ENCODE results near the gene EBF3. TPM values are rescaled to one million over a fixed set of nuclear protein-coding genes. Genes with fewer than 3 reads are reported as not detected.

Gene EBF3
- total and polyA plus RNA-seq, 4 donors: 0.13 to 23.3 (median 4.3) TPM

DNA sequence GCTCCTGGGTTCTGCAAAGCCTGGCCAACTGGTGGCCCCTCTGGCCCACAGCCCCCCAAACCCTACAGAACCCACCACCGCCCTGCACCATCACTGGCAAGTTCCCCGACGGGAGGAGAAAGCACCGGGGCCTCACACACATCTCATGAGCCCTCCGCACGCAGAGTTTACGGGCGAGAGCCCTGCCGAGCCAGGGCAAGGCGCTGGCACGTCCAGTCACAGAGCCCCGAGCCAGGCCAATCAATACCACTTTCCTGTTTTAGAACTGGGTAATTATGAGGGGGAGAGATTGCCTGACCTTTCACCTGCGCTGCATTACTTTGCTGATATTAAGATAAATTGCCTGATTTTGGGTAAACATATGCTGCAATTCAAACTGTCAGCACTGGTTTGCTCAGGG, 113.3 kb downstream of the EBF3 start:
- intact Hi-C loops (cut with DNase I): no loop called here
- WGBS, 2 donors: 61 to 71% methylated on average over 13 of the region's 13 CpGs
- DNase-seq (peak in 1 of 2 donors; percentile 60), ATAC-seq (ENCODE audit: low FRiP score) (no peak)
- H3K36me3 ChIP-seq (ENCODE audit: control insufficient read depth in 1 of 2, insufficient read depth in 2 of 2, low read length in 1 of 2): no peaks in the 10 kb centered on the region
- H3K27me3 ChIP-seq (ENCODE audit: control insufficient read depth in 1 of 2, insufficient read depth in 2 of 2, low read length in 1 of 2): peaks cover 1 to 4% of the 10 kb centered on the region in 2 donors
- H3K9me3 ChIP-seq (ENCODE audit: control insufficient read depth, low read length): peaks cover under 1% of the 10 kb centered on the region
- no peak overlapping the region for H3K4me3 ChIP-seq (ENCODE audit: low read length in 2 of 2)
- H3K27ac ChIP-seq (ENCODE audit: low read depth in 1 of 2, low read length in 2 of 2): no peak overlapping the region
- no peaks in the 10 kb centered on the region for H3K4me1 ChIP-seq (ENCODE audit: control insufficient read depth in 1 of 2, insufficient read depth in 2 of 2, low read length in 2 of 2)

DNA sequence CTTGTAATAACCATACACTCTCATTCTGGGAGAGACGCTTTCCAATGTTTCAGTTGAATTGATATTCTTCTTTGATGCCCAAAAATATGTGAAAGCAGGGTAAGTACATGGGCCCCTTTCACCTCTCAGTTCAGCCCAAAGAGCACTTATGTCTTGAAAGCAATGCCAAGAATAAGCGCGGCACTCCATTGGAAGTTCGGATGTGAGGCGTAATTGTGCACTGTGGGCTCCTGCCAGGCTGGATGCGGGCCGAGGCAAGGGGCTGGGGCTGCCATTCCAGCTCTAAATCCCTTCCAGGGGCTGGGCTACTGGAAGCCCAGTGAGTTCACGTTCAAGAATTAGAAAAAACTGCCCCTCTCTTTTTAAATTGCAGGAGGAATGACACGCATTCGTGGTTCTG, 113.8 kb downstream of the EBF3 start:
- Histone ChIP-seq H3K9me3 (ENCODE audit: control insufficient read depth, low read length) (no peaks in the 10 kb centered on the region), H3K4me1 (ENCODE audit: control insufficient read depth in 1 of 2, insufficient read depth in 2 of 2, low read length in 2 of 2) (no peaks in the 10 kb centered on the region), H3K27ac (ENCODE audit: low read depth in 1 of 2, low read length in 2 of 2) (no peak overlapping the region), H3K4me3 (ENCODE audit: low read length in 2 of 2) (no peak overlapping the region), H3K27me3 (ENCODE audit: control insufficient read depth in 1 of 2, insufficient read depth in 2 of 2, low read length in 1 of 2) (peaks cover 1 to 4% of the 10 kb centered on the region in 2 donors), H3K36me3 (ENCODE audit: control insufficient read depth in 1 of 2, insufficient read depth in 2 of 2, low read length in 1 of 2) (no peaks in the 10 kb centered on the region)
- DNase-seq (no peak), ATAC-seq (ENCODE audit: low FRiP score) (no peak)
- intact Hi-C loops (cut with DNase I): no loop called here
- whole genome bisulfite sequencing, 2 donors: 83 to 89% methylated on average over 10 of the region's 10 CpGs

DNA sequence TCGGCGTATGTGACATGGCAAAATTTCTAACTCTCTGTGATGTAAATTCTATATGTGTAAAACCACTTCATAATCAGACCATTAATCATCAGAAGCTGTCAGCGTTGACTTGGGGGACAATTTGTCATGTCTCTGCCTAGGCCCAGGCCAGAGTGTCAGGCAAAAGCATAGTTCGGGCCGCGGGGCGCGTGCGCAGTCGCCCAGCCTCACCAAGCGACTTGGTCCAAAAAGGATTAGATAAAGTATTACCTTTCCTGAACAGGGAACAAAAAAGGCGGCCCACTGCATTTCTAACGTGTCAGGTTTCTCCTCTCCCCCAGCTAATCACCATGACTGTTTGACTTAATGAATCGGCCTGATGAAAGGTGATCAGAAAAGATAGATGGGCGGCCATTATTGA, 114.2 kb downstream of the EBF3 start:
- Histone ChIP-seq H3K9me3 (ENCODE audit: control insufficient read depth, low read length) (no peaks in the 10 kb centered on the region), H3K27ac (ENCODE audit: low read depth in 1 of 2, low read length in 2 of 2) (no peak overlapping the region), H3K4me3 (ENCODE audit: low read length in 2 of 2) (no peak overlapping the region), H3K27me3 (ENCODE audit: control insufficient read depth in 1 of 2, insufficient read depth in 2 of 2, low read length in 1 of 2) (peaks cover 1 to 4% of the 10 kb centered on the region in 2 donors), H3K36me3 (ENCODE audit: control insufficient read depth in 1 of 2, insufficient read depth in 2 of 2, low read length in 1 of 2) (no peaks in the 10 kb centered on the region), H3K4me1 (ENCODE audit: control insufficient read depth in 1 of 2, insufficient read depth in 2 of 2, low read length in 2 of 2) (no peaks in the 10 kb centered on the region)
- DNase-seq (peak in 1 of 2 donors; percentile 69), ATAC-seq (ENCODE audit: low FRiP score) (no peak)
- intact Hi-C loops (cut with DNase I): no loop called here
- WGBS, 2 donors: 72 to 84% methylated on average over 15 of the region's 15 CpGs

DNA sequence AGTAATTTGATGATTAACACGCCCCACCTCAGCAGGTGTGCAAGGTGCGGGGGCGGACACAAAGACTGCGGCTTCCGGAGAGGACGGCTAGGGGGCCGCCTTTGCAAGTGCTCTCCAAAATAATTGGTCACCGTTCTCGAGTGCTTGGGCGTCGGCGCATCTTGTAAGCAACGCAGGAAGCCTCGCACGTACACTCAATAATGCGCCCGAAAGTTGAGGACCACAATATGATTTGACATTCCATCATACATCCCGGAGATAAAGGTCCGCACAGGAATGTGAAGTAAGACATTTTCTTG, 114.7 kb downstream of the EBF3 start:
- DNase-seq: no peak
- Histone ChIP-seq H3K4me1 (ENCODE audit: control insufficient read depth in 1 of 2, insufficient read depth in 2 of 2, low read length in 2 of 2) (no peaks in the 10 kb centered on the region), H3K9me3 (ENCODE audit: control insufficient read depth, low read length) (no peaks in the 10 kb centered on the region), H3K36me3 (ENCODE audit: control insufficient read depth in 1 of 2, insufficient read depth in 2 of 2, low read length in 1 of 2) (no peaks in the 10 kb centered on the region), H3K27ac (ENCODE audit: low read depth in 1 of 2, low read length in 2 of 2) (no peak overlapping the region), H3K27me3 (ENCODE audit: control insufficient read depth in 1 of 2, insufficient read depth in 2 of 2, low read length in 1 of 2) (peaks cover 1 to 4% of the 10 kb centered on the region in 2 donors), H3K4me3 (ENCODE audit: low read length in 2 of 2) (no peak overlapping the region)
- 93 to 95% methylated on average over 19 of the region's 19 CpGs for WGBS, 2 donors
- ATAC-seq (ENCODE audit: low FRiP score): no peak
- intact Hi-C loops (cut with DNase I): no loop called here

DNA sequence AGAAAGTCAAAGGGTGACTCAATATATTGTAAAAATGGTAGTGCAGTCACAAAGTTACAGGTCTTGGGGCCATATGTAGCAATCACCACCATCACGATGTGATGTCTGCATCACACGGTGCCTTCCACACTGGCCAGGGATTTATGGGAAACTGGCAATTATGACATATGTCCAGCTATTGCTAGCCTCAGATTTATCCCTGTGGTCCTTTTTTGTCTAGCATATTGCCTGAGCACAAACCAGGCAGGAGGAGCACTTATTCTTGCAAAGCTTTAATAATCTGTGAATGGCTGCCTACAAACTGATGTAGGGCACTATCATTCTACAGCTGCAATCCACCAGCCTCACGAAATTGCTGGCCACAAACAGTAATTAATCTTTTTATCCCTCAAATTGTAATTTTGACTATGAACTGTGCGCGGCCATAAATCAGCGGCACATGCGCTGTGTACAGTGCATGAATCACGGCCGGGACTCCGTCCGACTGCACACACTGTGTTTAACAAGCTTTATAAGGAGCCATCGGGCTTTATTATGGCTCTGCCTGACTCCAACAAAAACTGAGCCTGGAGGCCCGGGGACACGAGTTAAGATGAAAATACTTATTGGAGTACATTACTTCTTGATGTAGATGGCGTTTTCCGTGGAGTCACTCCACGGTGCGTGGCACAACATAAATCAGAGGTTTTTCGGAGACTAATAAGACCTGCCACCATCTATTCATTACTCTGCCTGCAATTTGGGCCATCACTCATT, 115.2 kb downstream of the EBF3 start:
- 73 to 75% methylated on average over 19 of the region's 19 CpGs for WGBS, 2 donors
- DNase-seq (peak in 1 of 2 donors; percentile 65), ATAC-seq (ENCODE audit: low FRiP score) (no peak)
- Histone ChIP-seq H3K4me3 (ENCODE audit: low read length in 2 of 2) (no peak overlapping the region), H3K36me3 (ENCODE audit: control insufficient read depth in 1 of 2, insufficient read depth in 2 of 2, low read length in 1 of 2) (no peaks in the 10 kb centered on the region), H3K9me3 (ENCODE audit: control insufficient read depth, low read length) (no peaks in the 10 kb centered on the region), H3K27me3 (ENCODE audit: control insufficient read depth in 1 of 2, insufficient read depth in 2 of 2, low read length in 1 of 2) (peaks cover 1 to 4% of the 10 kb centered on the region in 2 donors), H3K27ac (ENCODE audit: low read depth in 1 of 2, low read length in 2 of 2) (no peak overlapping the region), H3K4me1 (ENCODE audit: control insufficient read depth in 1 of 2, insufficient read depth in 2 of 2, low read length in 2 of 2) (no peaks in the 10 kb centered on the region)
- intact Hi-C loops (cut with DNase I): no loop called here

DNA sequence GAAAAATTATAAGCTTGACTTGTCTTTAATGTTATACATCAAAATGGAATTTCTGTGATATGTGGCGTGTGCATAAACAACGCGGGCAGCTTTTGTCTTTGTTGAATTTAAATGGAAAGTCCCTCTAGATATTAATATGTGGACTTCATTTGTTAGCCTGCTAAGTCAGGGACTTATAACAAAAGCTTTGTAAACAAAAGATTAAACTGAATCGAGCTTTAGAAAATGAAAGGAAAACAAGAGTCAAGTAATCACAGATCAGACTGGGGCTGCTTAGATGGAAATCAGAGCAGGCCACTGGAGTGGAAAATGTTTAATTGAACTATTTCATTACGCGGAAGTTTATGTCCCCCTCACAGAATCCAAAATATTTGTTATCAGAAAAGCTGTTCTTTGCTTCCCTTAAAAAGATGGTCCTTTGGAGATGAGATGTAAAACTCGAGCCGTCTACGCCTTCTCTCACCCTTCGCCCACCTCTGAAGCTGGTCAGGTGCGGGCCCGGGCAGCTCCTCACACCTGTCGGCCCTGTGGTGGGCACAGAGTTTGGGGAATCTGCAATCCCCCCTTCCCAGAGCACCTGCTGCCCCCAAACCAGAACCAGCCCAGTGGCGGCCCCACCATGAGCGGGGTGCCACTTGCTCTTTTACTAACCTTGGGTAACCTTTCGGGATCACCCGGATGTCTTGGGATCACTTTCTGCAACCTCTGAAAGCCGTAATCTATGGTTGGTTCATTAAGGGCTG, 116.2 kb downstream of the EBF3 start:
- no peak overlapping the region for H3K27ac ChIP-seq (ENCODE audit: low read depth in 1 of 2, low read length in 2 of 2)
- no peaks in the 10 kb centered on the region for H3K36me3 ChIP-seq (ENCODE audit: control insufficient read depth in 1 of 2, insufficient read depth in 2 of 2, low read length in 1 of 2)
- peaks cover 1 to 4% of the 10 kb centered on the region in 2 donors for H3K27me3 ChIP-seq (ENCODE audit: control insufficient read depth in 1 of 2, insufficient read depth in 2 of 2, low read length in 1 of 2)
- intact Hi-C loops (cut with DNase I): no loop called here
- no peaks in the 10 kb centered on the region for H3K9me3 ChIP-seq (ENCODE audit: control insufficient read depth, low read length)
- DNase-seq (no peak), ATAC-seq (ENCODE audit: low FRiP score) (no peak)
- H3K4me1 ChIP-seq (ENCODE audit: control insufficient read depth in 1 of 2, insufficient read depth in 2 of 2, low read length in 2 of 2): no peaks in the 10 kb centered on the region
- no peak overlapping the region for H3K4me3 ChIP-seq (ENCODE audit: low read length in 2 of 2)
- WGBS, 2 donors: 89 to 91% methylated on average over 18 of the region's 18 CpGs

DNA sequence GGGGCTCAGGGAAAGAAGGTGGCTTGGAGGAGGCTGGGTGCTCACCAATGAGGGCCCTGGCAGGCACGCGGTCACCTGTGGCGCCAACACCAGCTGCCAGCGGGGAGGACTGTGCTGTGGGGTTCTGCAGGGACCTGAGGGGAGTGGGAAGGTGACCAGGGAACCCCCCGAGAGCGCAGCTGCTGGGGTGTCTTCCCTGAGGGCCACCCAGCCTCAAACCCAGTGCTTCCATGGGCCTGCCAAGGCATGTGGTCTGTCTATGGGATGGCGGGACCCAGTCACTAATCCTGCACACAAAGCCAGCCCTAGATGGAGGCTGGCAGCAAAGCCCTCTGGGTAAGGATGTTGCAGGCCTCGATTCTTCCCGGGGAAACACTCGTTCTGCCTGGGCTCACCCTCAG, 117.1 kb downstream of the EBF3 start:
- no peak for ATAC-seq (ENCODE audit: low FRiP score)
- no peak overlapping the region for H3K27ac ChIP-seq (ENCODE audit: low read depth in 1 of 2, low read length in 2 of 2)
- DNase-seq: no peak
- no peaks in the 10 kb centered on the region for H3K4me1 ChIP-seq (ENCODE audit: control insufficient read depth in 1 of 2, insufficient read depth in 2 of 2, low read length in 2 of 2)
- no peaks in the 10 kb centered on the region for H3K36me3 ChIP-seq (ENCODE audit: control insufficient read depth in 1 of 2, insufficient read depth in 2 of 2, low read length in 1 of 2)
- no peak overlapping the region for H3K4me3 ChIP-seq (ENCODE audit: low read length in 2 of 2)
- no peaks in the 10 kb centered on the region for H3K9me3 ChIP-seq (ENCODE audit: control insufficient read depth, low read length)
- intact Hi-C loops (cut with DNase I): no loop called here
- 80 to 81% methylated on average over 10 of the region's 10 CpGs for WGBS, 2 donors
- H3K27me3 ChIP-seq (ENCODE audit: control insufficient read depth in 1 of 2, insufficient read depth in 2 of 2, low read length in 1 of 2): peaks cover 0 to 4% of the 10 kb centered on the region in 2 donors

DNA sequence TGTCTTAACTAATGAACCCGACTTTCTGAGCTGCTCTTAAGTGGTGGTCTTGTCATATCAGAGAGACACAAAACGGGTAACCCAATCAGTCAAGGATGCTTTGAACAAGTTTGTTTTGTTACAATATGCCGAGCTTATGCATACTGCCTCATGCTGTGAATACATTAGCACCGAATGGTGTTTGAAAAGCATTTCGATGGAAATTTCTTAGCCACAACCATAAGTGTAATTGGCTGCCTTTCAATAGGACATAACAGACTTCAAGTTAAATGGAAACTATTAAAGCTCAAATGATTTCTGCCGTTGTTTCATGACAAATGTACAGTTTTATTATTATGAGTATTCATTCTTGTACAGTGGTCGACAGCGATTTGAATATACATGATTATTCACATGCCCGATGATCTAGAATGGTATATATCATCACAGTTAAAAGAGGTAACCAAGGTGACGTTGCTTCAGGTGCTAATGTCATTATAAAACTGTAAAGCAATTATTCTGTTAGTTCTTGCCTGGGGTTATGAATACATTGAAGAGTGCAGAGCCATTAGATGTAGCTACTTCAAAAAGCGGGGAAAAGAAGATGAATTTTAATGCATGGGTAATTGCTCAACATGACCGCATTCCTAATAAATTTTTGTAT, 118.8 kb downstream of the EBF3 start:
- Histone ChIP-seq H3K9me3 (ENCODE audit: control insufficient read depth, low read length) (no peaks in the 10 kb centered on the region), H3K4me1 (ENCODE audit: control insufficient read depth in 1 of 2, insufficient read depth in 2 of 2, low read length in 2 of 2) (no peaks in the 10 kb centered on the region), H3K27ac (ENCODE audit: low read depth in 1 of 2, low read length in 2 of 2) (no peak overlapping the region), H3K36me3 (ENCODE audit: control insufficient read depth in 1 of 2, insufficient read depth in 2 of 2, low read length in 1 of 2) (no peaks in the 10 kb centered on the region), H3K4me3 (ENCODE audit: low read length in 2 of 2) (no peak overlapping the region), H3K27me3 (ENCODE audit: control insufficient read depth in 1 of 2, insufficient read depth in 2 of 2, low read length in 1 of 2) (peaks cover 0 to 4% of the 10 kb centered on the region in 2 donors)
- intact Hi-C loops (cut with DNase I): no loop called here
- 75 to 79% methylated on average over 12 of the region's 12 CpGs for WGBS, 2 donors
- DNase-seq (no peak), ATAC-seq (ENCODE audit: low FRiP score) (no peak)
